ENCODE data around the gene CERCAM.
"Not testable (repeated sequence)": the region's sequence is repeated elsewhere in the genome, so short reads cannot be mapped to it uniquely, and the experiment has no call there.

The CERCAM gene

GRCh38 chr9:128406848-128407391 lies 13.7 kb upstream of the CERCAM start:
- Histone ChIP-seq H3K9ac (ENCODE audit: low read depth in 1 of 2, low read length in 2 of 2) (no peak overlapping the region), H3K27ac (ENCODE audit: low read depth in 2 of 2, low read length in 2 of 2) (no peak overlapping the region), H3K4me1 (ENCODE audit: control insufficient read depth in 2 of 2, insufficient read depth in 2 of 2, low read length in 2 of 2) (no peaks in the 10 kb centered on the region)

DNA sequence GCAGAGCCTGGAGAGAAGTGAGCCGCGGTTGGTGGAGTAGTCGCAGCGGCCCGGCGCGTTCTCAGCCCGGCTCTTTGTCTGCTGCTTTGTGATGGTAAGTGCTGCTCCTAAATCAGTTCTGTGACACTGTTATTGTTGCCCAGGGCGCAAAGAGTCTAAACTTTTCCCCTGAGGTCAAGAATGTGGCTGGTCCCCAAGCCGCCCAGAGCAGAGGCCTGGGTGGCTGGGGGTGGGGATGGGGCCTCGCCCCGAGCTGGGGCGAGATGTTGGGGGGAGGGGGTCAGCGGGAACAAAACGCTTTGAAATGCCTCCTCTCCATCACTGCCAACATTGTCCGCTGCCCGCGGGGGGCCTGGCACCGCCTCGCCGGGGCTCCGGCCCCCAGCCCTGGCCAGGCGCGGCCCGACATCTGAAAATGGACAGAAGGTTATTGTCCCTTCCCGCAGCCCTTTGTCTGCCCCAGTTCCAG lies 11.7 kb upstream of the CERCAM start:
- no peaks in the 10 kb centered on the region for H3K36me3 ChIP-seq (ENCODE audit: control insufficient read depth in 2 of 2, insufficient read depth in 2 of 2, low read length in 2 of 2)
- H3K27me3 ChIP-seq (ENCODE audit: control insufficient read depth in 2 of 2, insufficient read depth in 2 of 2, low read length in 2 of 2), result peaks cover 2 to 10% of the 10 kb centered on the region in 2 donors
- H3K4me1 ChIP-seq (ENCODE audit: control insufficient read depth in 2 of 2, insufficient read depth in 2 of 2, low read length in 2 of 2), result no peaks in the 10 kb centered on the region
- H3K9ac ChIP-seq (ENCODE audit: low read depth in 1 of 2, low read length in 2 of 2), result no peak overlapping the region
- no peak overlapping the region for H3K4me3 ChIP-seq (ENCODE audit: low read length in 2 of 2)
- no peaks in the 10 kb centered on the region for H3K9me3 ChIP-seq (ENCODE audit: control insufficient read depth in 2 of 2, low read length in 2 of 2)
- H3K27ac ChIP-seq (ENCODE audit: low read depth in 2 of 2, low read length in 2 of 2), result no peak overlapping the region

More at GRCh38 chr9:128406848-128407391, 13.7 kb upstream of the CERCAM start:
- no peak overlapping the region for H3K4me3 ChIP-seq (ENCODE audit: low read length in 2 of 2)
- peaks cover 2 to 10% of the 10 kb centered on the region in 2 donors for H3K27me3 ChIP-seq (ENCODE audit: control insufficient read depth in 2 of 2, insufficient read depth in 2 of 2, low read length in 2 of 2)
- no peaks in the 10 kb centered on the region for H3K36me3 ChIP-seq (ENCODE audit: control insufficient read depth in 2 of 2, insufficient read depth in 2 of 2, low read length in 2 of 2)
- H3K9me3 ChIP-seq (ENCODE audit: control insufficient read depth in 2 of 2, low read length in 2 of 2), result no peaks in the 10 kb centered on the region

DNA sequence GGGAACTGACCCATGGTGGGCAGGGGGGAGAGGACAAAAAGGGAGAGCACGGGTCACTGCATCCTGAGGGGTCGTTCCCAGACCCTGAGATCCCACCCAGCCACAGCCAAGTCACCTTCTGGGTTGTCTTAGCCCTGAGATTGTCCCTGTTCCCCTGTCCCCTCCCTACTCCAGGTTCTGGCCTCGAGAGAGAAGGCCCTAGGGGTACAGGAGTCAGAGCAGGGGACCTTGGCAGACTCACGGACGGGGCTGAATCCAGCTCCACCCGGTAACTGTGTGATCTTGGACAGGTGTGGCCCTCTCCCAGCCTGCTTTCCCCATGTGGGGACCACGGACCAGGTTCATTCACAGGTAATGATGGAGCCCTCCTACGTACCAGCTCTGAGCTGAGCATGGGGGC lies 11.2 kb upstream of the CERCAM start:
- no peak overlapping the region for H3K27ac ChIP-seq (ENCODE audit: low read depth in 2 of 2, low read length in 2 of 2)

DNA sequence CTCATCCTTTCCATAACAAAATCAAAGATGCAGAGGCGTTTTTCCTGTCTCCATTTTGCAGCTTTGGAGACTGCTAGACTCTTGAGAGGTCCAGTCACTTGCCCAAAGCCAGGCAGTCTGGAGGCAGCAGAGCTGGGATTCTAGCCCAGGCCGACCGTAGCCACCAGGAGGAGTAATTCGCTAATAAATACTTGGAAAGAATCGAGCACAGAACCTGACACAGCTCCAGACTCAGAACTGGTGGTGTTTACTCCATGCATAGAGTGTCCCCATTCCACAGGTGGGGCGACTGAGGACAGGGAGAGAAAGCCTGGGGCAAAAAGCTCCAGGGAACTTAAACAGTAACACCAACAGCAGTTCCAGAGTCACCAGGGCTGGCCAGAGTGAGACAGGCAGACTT lies 10.7 kb upstream of the CERCAM start:
- Histone ChIP-seq H3K9me3 (ENCODE audit: control insufficient read depth in 2 of 2, low read length in 2 of 2) (no peaks in the 10 kb centered on the region), H3K4me3 (ENCODE audit: low read length in 2 of 2) (no peak overlapping the region), H3K36me3 (ENCODE audit: control insufficient read depth in 2 of 2, insufficient read depth in 2 of 2, low read length in 2 of 2) (no peaks in the 10 kb centered on the region), H3K27me3 (ENCODE audit: control insufficient read depth in 2 of 2, insufficient read depth in 2 of 2, low read length in 2 of 2) (peaks cover 6 to 10% of the 10 kb centered on the region in 2 donors), H3K4me1 (ENCODE audit: control insufficient read depth in 2 of 2, insufficient read depth in 2 of 2, low read length in 2 of 2) (no peaks in the 10 kb centered on the region), H3K27ac (ENCODE audit: low read depth in 2 of 2, low read length in 2 of 2) (no peak overlapping the region), H3K9ac (ENCODE audit: low read depth in 1 of 2, low read length in 2 of 2) (no peak overlapping the region)

More for the DNA sequence above, 11.2 kb upstream of the CERCAM start:
- peaks cover 2 to 10% of the 10 kb centered on the region in 2 donors for H3K27me3 ChIP-seq (ENCODE audit: control insufficient read depth in 2 of 2, insufficient read depth in 2 of 2, low read length in 2 of 2)
- H3K36me3 ChIP-seq (ENCODE audit: control insufficient read depth in 2 of 2, insufficient read depth in 2 of 2, low read length in 2 of 2), result no peaks in the 10 kb centered on the region
- no peak overlapping the region for H3K4me3 ChIP-seq (ENCODE audit: low read length in 2 of 2)
- H3K4me1 ChIP-seq (ENCODE audit: control insufficient read depth in 2 of 2, insufficient read depth in 2 of 2, low read length in 2 of 2), result no peaks in the 10 kb centered on the region
- H3K9ac ChIP-seq (ENCODE audit: low read depth in 1 of 2, low read length in 2 of 2), result no peak overlapping the region
- H3K9me3 ChIP-seq (ENCODE audit: control insufficient read depth in 2 of 2, low read length in 2 of 2), result no peaks in the 10 kb centered on the region

GRCh38 chr9:128411364-128412119 lies 9.1 kb upstream of the CERCAM start:
- H3K4me3 ChIP-seq (ENCODE audit: low read length in 2 of 2), result no peak overlapping the region
- no peaks in the 10 kb centered on the region for H3K36me3 ChIP-seq (ENCODE audit: control insufficient read depth in 2 of 2, insufficient read depth in 2 of 2, low read length in 2 of 2)
- no peaks in the 10 kb centered on the region for H3K9me3 ChIP-seq (ENCODE audit: control insufficient read depth in 2 of 2, low read length in 2 of 2)
- no peak overlapping the region for H3K9ac ChIP-seq (ENCODE audit: low read depth in 1 of 2, low read length in 2 of 2)
- H3K27ac ChIP-seq (ENCODE audit: low read depth in 2 of 2, low read length in 2 of 2), result no peak overlapping the region
- H3K4me1 ChIP-seq (ENCODE audit: control insufficient read depth in 2 of 2, insufficient read depth in 2 of 2, low read length in 2 of 2), result no peaks in the 10 kb centered on the region
- H3K27me3 ChIP-seq (ENCODE audit: control insufficient read depth in 2 of 2, insufficient read depth in 2 of 2, low read length in 2 of 2), result peaks cover 16 to 20% of the 10 kb centered on the region in 2 donors

- Histone ChIP-seq H3K4me1 (ENCODE audit: control insufficient read depth in 2 of 2, insufficient read depth in 2 of 2, low read length in 2 of 2) (no peaks in the 10 kb centered on the region), H3K36me3 (ENCODE audit: control insufficient read depth in 2 of 2, insufficient read depth in 2 of 2, low read length in 2 of 2) (no peaks in the 10 kb centered on the region), H3K9ac (ENCODE audit: low read depth in 1 of 2, low read length in 2 of 2) (no peak overlapping the region), H3K27ac (ENCODE audit: low read depth in 2 of 2, low read length in 2 of 2) (no peak overlapping the region), H3K4me3 (ENCODE audit: low read length in 2 of 2) (no peak overlapping the region), H3K27me3 (ENCODE audit: control insufficient read depth in 2 of 2, insufficient read depth in 2 of 2, low read length in 2 of 2) (peaks cover 15 to 24% of the 10 kb centered on the region in 2 donors), H3K9me3 (ENCODE audit: control insufficient read depth in 2 of 2, low read length in 2 of 2) (no peaks in the 10 kb centered on the region)
Measured at GRCh38 chr9:128412120-128412790, 8.4 kb upstream of the CERCAM start.

DNA sequence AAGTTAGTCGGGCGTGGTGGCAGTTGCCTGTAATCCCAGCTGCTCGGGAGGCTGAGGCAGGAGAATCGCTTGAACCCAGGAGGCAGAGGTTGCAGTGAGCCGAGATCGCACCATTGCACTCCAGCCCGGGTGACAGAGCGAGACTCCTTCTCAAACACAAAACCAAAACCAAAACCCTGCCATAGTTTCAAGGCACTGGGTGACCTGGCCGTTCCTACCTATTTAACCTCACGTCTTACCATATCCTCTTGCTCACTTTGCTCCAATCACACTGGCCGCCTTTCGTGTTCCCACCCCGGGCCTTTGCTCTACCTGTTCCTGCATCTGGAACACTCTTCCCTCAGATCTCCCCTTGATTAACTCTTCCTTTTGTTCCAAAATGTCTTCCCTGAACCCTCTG lies 6.9 kb upstream of the CERCAM start:
- not testable (repeated sequence) for H3K27ac ChIP-seq (ENCODE audit: low read depth in 2 of 2, low read length in 2 of 2); H3K9me3 ChIP-seq (ENCODE audit: control insufficient read depth in 2 of 2, low read length in 2 of 2)

DNA sequence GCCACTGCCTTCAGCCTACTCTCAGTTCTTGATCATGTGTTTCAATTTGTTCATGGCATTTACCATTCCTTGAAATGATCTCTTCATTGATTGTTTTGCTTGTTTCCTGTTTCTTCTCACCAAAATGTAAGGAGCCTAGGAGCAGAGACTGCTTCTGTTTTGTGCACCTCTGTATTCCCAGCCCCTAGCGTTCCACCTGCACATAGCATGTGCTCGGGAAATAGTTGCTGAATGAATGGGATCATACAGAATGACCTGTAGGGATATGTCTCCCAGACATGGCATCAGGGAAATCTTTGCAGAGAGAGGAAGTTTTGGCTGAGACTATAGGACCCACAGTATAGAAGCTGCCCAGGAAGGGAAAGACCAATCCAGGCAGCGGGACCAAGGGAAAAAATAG lies 6.2 kb upstream of the CERCAM start:
- Histone ChIP-seq H3K9me3 (ENCODE audit: control insufficient read depth in 2 of 2, low read length in 2 of 2) (no peaks in the 10 kb centered on the region), H3K27ac (ENCODE audit: low read depth in 2 of 2, low read length in 2 of 2) (no peak overlapping the region), H3K4me1 (ENCODE audit: control insufficient read depth in 2 of 2, insufficient read depth in 2 of 2, low read length in 2 of 2) (peaks cover 6% of the 10 kb centered on the region in 2 donors), H3K9ac (ENCODE audit: low read depth in 1 of 2, low read length in 2 of 2) (no peak overlapping the region), H3K27me3 (ENCODE audit: control insufficient read depth in 2 of 2, insufficient read depth in 2 of 2, low read length in 2 of 2) (peaks cover 22 to 27% of the 10 kb centered on the region in 2 donors), H3K4me3 (ENCODE audit: low read length in 2 of 2) (no peak overlapping the region), H3K36me3 (ENCODE audit: control insufficient read depth in 2 of 2, insufficient read depth in 2 of 2, low read length in 2 of 2) (no peaks in the 10 kb centered on the region)

More for the DNA sequence above, 6.9 kb upstream of the CERCAM start:
- peaks cover 15 to 20% of the 10 kb centered on the region in 2 donors for H3K27me3 ChIP-seq (ENCODE audit: control insufficient read depth in 2 of 2, insufficient read depth in 2 of 2, low read length in 2 of 2)
- H3K36me3 ChIP-seq (ENCODE audit: control insufficient read depth in 2 of 2, insufficient read depth in 2 of 2, low read length in 2 of 2); H3K4me3 ChIP-seq (ENCODE audit: low read length in 2 of 2); H3K9ac ChIP-seq (ENCODE audit: low read depth in 1 of 2, low read length in 2 of 2); H3K4me1 ChIP-seq (ENCODE audit: control insufficient read depth in 2 of 2, insufficient read depth in 2 of 2, low read length in 2 of 2): not testable (repeated sequence)

GRCh38 chr9:128415281-128415680 lies 5.4 kb upstream of the CERCAM start:
- Histone ChIP-seq H3K4me3 (ENCODE audit: low read length in 2 of 2) (no peak overlapping the region), H3K9ac (ENCODE audit: low read depth in 1 of 2, low read length in 2 of 2) (no peak overlapping the region), H3K4me1 (ENCODE audit: control insufficient read depth in 2 of 2, insufficient read depth in 2 of 2, low read length in 2 of 2) (peaks cover 9 to 12% of the 10 kb centered on the region in 2 donors), H3K9me3 (ENCODE audit: control insufficient read depth in 2 of 2, low read length in 2 of 2) (no peaks in the 10 kb centered on the region), H3K36me3 (ENCODE audit: control insufficient read depth in 2 of 2, insufficient read depth in 2 of 2, low read length in 2 of 2) (no peaks in the 10 kb centered on the region), H3K27me3 (ENCODE audit: control insufficient read depth in 2 of 2, insufficient read depth in 2 of 2, low read length in 2 of 2) (peaks cover 24 to 25% of the 10 kb centered on the region in 2 donors), H3K27ac (ENCODE audit: low read depth in 2 of 2, low read length in 2 of 2) (no peak overlapping the region)

- Histone ChIP-seq H3K4me1 (ENCODE audit: control insufficient read depth in 2 of 2, insufficient read depth in 2 of 2, low read length in 2 of 2) (peaks cover 9 to 12% of the 10 kb centered on the region in 2 donors), H3K9ac (ENCODE audit: low read depth in 1 of 2, low read length in 2 of 2) (no peak overlapping the region), H3K9me3 (ENCODE audit: control insufficient read depth in 2 of 2, low read length in 2 of 2) (no peaks in the 10 kb centered on the region), H3K27ac (ENCODE audit: low read depth in 2 of 2, low read length in 2 of 2) (no peak overlapping the region), H3K36me3 (ENCODE audit: control insufficient read depth in 2 of 2, insufficient read depth in 2 of 2, low read length in 2 of 2) (no peaks in the 10 kb centered on the region), H3K4me3 (ENCODE audit: low read length in 2 of 2) (no peak overlapping the region), H3K27me3 (ENCODE audit: control insufficient read depth in 2 of 2, insufficient read depth in 2 of 2, low read length in 2 of 2) (peaks cover 24 to 25% of the 10 kb centered on the region in 2 donors)
Measured at GRCh38 chr9:128416014-128416413, 4.6 kb upstream of the CERCAM start.

All from mucosa of rectum (tissue), 2 donors.